Measurements from ENCODE around the gene SLC22A16.
"Not testable (repeated sequence)": the region's sequence is repeated elsewhere in the genome, so short reads cannot be mapped to it uniquely, and the experiment has no call there.

SLC22A16 gene

GRCh38 chr6:110488606-110489190, 12.3 kb upstream of the SLC22A16 start:
- DNase-seq = no peak

GRCh38 chr6:110487968-110488381, 11.6 kb upstream of the SLC22A16 start:
- DNase-seq = not testable (repeated sequence)

- DNase-seq = no peak
These were observed 10.3 kb upstream of the SLC22A16 start for GRCh38 chr6:110486756-110487155.

GRCh38 chr6:110485491-110485890, 9.1 kb upstream of the SLC22A16 start:
- no peak for DNase-seq

- DNase-seq = no peak
These were observed 7.9 kb upstream of the SLC22A16 start for GRCh38 chr6:110484321-110484720.

GRCh38 chr6:110482774-110483400, 6.5 kb upstream of the SLC22A16 start:
- DNase-seq = no peak

GRCh38 chr6:110481081-110481480, 4.7 kb upstream of the SLC22A16 start:
- DNase-seq = no peak

GRCh38 chr6:110475066-110475653, 1.3 kb downstream of the SLC22A16 start:
- DNase-seq = no peak

- DNase-seq = no peak
These were observed 1.9 kb downstream of the SLC22A16 start for GRCh38 chr6:110474500-110474899.

GRCh38 chr6:110472739-110473138, 3.7 kb downstream of the SLC22A16 start:
- no peak for DNase-seq

- no peak for DNase-seq
These were observed 4.6 kb downstream of the SLC22A16 start for GRCh38 chr6:110471726-110472365.

GRCh38 chr6:110468731-110469130, 7.7 kb downstream of the SLC22A16 start:
- no peak for DNase-seq

GRCh38 chr6:110467566-110468140, 8.8 kb downstream of the SLC22A16 start:
- DNase-seq = no peak

- no peak for DNase-seq
These were observed 13.4 kb downstream of the SLC22A16 start for GRCh38 chr6:110462884-110463481.

- no peak for DNase-seq
These were observed 15.0 kb downstream of the SLC22A16 start for GRCh38 chr6:110461376-110461775.

GRCh38 chr6:110459137-110459536, 17.3 kb downstream of the SLC22A16 start:
- no peak for DNase-seq

- no peak for DNase-seq
These were observed 17.9 kb downstream of the SLC22A16 start for GRCh38 chr6:110458476-110458875.

GRCh38 chr6:110457567-110458175, 18.7 kb downstream of the SLC22A16 start:
- not testable (repeated sequence) for DNase-seq

GRCh38 chr6:110456694-110457093, 19.7 kb downstream of the SLC22A16 start:
- DNase-seq = no peak

GRCh38 chr6:110449541-110449895, 26.9 kb downstream of the SLC22A16 start:
- DNase-seq = no peak

- no peak for DNase-seq
These were observed 27.4 kb downstream of the SLC22A16 start for GRCh38 chr6:110448846-110449540.

- no peak for DNase-seq
These were observed 28.7 kb downstream of the SLC22A16 start for GRCh38 chr6:110447761-110448160.

All from stimulated activated CD4-positive, alpha-beta T cell treated with anti-CD3 and anti-CD28 coated beads, Interleukin-4, amount 100 ng/mL, for 24 hours (primary cell).